BLaER1 (cell line): ENCODE results near the gene CDCA4.
A peak's percentile ranks its signal among the peaks of the same experiment; 100 is the strongest.

Experiments used
- H3K27ac ChIP-seq: shearing (Covaris generic); formaldehyde crosslinking; 2 replicates; pipeline ENCODE4 v1.8.1; 2022
- H3K27me3 ChIP-seq: shearing (Covaris generic); formaldehyde crosslinking; 2 replicates; pipeline ENCODE4 v1.8.1; 2022
- H3K36me3 ChIP-seq: shearing (Covaris generic); formaldehyde crosslinking; 2 replicates; pipeline ENCODE4 v1.8.1; 2022
- H3K4me1 ChIP-seq: shearing (Covaris generic); formaldehyde crosslinking; 2 replicates; pipeline ENCODE4 v1.8.1; 2022
- H3K4me2 ChIP-seq: shearing (Covaris generic); formaldehyde crosslinking; 2 replicates; pipeline ENCODE4 v1.8.1; 2022
- H3K4me3 ChIP-seq: shearing (Covaris generic); formaldehyde crosslinking; 2 replicates; pipeline ENCODE4 v1.8.1; 2022
- H3K9ac ChIP-seq: shearing (Covaris generic); formaldehyde crosslinking; 2 replicates; pipeline ENCODE4 v1.8.1; 2022
- H3K9me3 ChIP-seq: shearing (Covaris generic); formaldehyde crosslinking; 2 replicates; pipeline ENCODE4 v1.8.1; 2022
- H4K20me1 ChIP-seq: shearing (Covaris generic); formaldehyde crosslinking; 2 replicates; pipeline ENCODE4 v1.8.1; 2022
- Cebpa-rat ChIP-seq: shearing (Covaris generic); IDR thresholded peaks from 2 replicates; pipeline ENCODE4 v1.8.1; 2022

The CDCA4 gene

DNA sequence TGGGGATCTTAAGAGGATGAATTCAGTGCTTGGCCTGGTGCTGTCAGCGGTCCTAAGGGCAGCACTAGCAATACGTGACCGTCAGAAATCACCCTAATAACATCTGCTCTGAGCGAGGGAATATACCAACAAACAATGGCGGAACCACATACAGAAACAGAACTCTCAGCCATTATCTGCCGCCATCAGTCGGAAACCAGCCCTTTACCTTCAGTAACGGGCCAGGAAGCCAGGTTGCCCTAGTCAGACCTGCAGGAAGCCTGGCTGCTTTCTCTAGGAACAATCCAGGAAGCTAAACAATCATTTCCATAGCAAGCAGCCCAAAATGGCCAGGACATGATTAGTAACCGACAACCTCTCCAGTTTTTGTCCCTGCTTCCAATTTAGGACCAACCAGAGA, 5.6 kb downstream of the CDCA4 start:
- H3K27me3 ChIP-seq, result no peaks in the 10 kb centered on the region
- TF ChIP-seq Cebpa-rat, result no peak
- peaks cover 91% of the 10 kb centered on the region for H3K4me1 ChIP-seq
- peak overlapping the region; percentile 66 for H3K9ac ChIP-seq
- peaks cover 100% of the 10 kb centered on the region for H4K20me1 ChIP-seq
- H3K4me2 ChIP-seq, result peak overlapping the region; percentile 92
- H3K27ac ChIP-seq, result peak overlapping the region; percentile 59
- no peaks in the 10 kb centered on the region for H3K9me3 ChIP-seq
- H3K36me3 ChIP-seq, result peaks cover 68% of the 10 kb centered on the region
- H3K4me3 ChIP-seq, result no peak overlapping the region

DNA sequence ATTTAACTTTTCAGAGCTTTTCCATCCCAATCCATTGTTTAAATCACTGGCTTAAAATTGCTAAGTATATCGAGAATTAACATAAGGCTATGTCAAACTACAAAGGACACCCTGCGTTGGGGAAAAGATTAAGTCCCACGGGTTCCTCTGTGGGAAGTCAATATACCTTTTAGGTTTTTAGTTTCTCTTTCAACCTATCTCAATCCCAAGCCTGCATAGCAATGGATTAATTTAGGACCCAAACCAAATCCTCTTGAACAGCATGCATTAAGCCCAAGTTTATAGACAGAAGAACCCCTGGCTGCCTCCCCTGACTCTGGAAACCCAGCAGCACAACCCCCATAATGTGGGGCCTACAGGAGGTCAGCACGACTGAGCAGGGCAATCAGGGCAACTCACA, 6.3 kb downstream of the CDCA4 start:
- peak overlapping the region; percentile 49 for H3K9ac ChIP-seq
- H3K4me2 ChIP-seq, result peak overlapping the region; percentile 92
- H3K27me3 ChIP-seq, result no peaks in the 10 kb centered on the region
- no peak for TF ChIP-seq Cebpa-rat
- H3K9me3 ChIP-seq, result no peaks in the 10 kb centered on the region
- H3K4me1 ChIP-seq, result peaks cover 86% of the 10 kb centered on the region
- no peak overlapping the region for H3K4me3 ChIP-seq
- peak overlapping the region; percentile 59 for H3K27ac ChIP-seq
- H3K36me3 ChIP-seq, result peaks cover 74% of the 10 kb centered on the region
- peaks cover 100% of the 10 kb centered on the region for H4K20me1 ChIP-seq

DNA sequence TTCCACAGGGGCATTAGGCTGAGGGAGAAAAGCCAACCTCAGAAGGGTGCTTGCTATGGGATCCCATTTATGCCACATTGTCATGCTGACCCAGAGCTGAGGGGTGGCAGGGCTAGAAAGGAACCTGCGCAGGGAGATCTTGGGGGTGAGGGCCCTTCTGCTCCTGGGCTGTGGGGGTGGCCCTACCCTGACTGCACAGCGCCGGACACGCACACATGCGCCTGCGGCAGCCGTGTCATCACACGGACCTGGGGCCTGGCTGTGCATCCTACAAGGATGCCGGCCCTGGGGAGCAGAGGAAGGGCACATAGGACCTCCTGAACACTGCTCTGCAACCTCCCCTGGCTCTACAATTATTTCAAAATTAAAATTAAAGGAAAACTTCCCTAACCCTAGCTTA, 6.9 kb downstream of the CDCA4 start:
- Histone ChIP-seq H3K4me3 (no peak overlapping the region), H4K20me1 (peaks cover 100% of the 10 kb centered on the region), H3K4me2 (peak overlapping the region; percentile 92), H3K27me3 (no peaks in the 10 kb centered on the region), H3K27ac (no peak overlapping the region), H3K4me1 (peaks cover 80% of the 10 kb centered on the region), H3K9me3 (no peaks in the 10 kb centered on the region), H3K9ac (0 out of 2 replicates have a peak overlapping the region, but pooled peaks have one; percentile 0), H3K36me3 (peaks cover 78% of the 10 kb centered on the region)
- no peak for TF ChIP-seq Cebpa-rat

DNA sequence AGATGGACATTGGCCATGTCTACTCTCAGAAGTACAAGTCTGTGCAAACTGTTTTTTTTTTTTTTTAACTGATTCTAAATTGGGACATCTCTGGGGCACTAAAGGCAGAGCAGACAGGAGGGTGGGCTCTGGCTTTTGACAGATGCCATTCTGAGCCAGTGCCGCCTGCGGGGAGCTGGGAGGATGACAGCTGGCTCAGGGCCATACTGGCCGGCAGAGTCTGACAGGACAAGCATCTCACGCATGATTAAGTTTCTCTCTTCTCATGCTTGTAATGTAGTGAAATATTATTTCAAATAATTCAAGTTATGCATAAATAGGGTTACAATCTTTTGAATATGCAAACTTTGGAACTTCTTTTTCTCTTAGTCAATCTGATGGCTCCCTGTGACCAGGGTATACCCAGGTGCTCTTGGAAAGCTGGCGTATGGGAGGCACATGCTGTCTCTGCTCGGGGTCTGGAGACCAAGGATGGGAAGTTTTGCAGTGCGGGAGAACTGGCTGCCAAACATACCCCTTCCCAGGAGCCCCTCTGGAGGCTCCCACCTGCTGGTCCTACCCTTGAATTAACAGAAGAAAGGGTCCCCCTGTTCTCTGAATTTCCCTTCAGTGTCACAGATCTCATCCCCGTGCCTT, 7.6 kb downstream of the CDCA4 start:
- H3K27me3 ChIP-seq, result no peaks in the 10 kb centered on the region
- H3K4me2 ChIP-seq, result peak overlapping the region; percentile 92
- H3K36me3 ChIP-seq, result peaks cover 84% of the 10 kb centered on the region
- H3K9me3 ChIP-seq, result no peaks in the 10 kb centered on the region
- TF ChIP-seq Cebpa-rat, result no peak
- no peak overlapping the region for H3K4me3 ChIP-seq
- H3K4me1 ChIP-seq, result peaks cover 72% of the 10 kb centered on the region
- no peak overlapping the region for H3K9ac ChIP-seq
- H3K27ac ChIP-seq, result no peak overlapping the region
- peaks cover 100% of the 10 kb centered on the region for H4K20me1 ChIP-seq

DNA sequence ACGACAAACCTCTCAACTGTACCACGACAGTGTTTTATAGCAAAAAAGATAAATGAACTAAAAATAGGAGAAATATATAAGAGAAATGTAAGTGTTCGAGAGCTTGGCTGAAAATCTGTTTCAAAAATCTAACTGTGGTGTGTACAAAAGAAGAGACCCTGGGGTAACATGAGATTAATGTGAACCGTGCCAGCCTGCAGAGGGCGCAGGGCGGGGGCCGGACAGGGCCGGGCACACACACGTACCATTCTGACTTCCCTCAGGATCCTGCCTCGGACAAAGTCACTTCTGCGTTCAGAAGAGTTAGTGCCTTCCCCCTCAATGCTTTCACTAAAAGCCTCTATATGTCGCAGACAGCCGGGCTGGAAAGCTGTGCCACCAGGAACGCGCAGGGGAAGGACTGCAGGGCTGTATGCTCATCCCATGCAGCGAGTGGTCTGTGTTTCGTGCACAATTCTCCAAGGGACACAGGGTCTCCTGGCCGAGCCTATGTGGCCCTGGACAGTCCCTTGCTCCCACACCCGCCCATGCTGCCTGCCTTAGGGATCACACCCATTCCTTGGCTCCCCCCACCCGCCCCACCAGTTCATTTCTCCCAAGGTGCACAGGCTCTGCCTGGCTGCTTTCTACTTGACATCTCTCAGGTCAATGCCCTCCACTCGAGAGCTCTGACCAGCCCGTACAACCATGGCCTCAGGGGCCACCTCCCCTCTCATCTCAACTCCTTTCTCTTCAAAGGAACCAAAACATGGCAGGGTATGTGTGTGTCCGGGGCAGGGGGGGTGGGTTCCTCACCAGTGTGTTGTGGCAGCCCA, 8.5 kb downstream of the CDCA4 start:
- Histone ChIP-seq H4K20me1 (peaks cover 99% of the 10 kb centered on the region), H3K4me2 (peak overlapping the region; percentile 92), H3K27ac (0 out of 2 replicates have a peak overlapping the region, but pooled peaks have one; percentile 4), H3K9ac (no peak overlapping the region), H3K4me3 (no peak overlapping the region), H3K9me3 (no peaks in the 10 kb centered on the region), H3K36me3 (peaks cover 88% of the 10 kb centered on the region), H3K4me1 (peaks cover 63% of the 10 kb centered on the region), H3K27me3 (no peaks in the 10 kb centered on the region)
- no peak for TF ChIP-seq Cebpa-rat

DNA sequence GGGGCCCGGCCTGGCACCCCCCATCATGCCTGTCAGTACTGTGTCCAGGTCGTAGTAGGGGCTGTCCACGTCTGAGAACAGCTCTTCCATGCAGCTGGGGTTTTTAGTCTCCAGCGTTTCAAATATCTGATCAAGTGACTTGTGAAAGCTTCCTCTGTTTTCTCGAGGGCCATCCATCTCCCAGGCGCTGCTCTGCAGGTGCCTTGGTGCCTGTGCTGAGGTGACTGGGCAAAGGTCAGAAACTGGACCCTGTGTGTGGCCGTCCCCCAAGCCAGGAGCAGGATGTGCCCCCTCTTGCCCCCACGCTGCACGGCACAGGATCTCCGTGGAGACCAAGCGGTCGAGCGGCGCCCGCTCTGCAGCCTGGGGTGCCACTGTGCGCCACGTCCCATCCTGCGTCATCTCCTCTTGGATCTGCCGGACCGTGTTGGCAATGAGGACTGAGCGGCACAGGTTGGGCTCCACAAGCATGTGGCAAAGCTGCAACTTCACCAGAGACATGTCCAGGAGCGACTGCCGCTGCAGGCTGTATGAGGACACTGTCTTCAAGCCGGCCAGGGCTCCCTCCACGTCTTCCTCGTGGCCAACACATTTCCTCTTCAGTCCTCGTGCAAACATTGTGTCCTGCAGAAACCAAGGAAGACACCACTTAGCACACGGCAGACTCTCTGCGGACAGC, 9.4 kb downstream of the CDCA4 start:
- H3K4me3 ChIP-seq, result no peak overlapping the region
- no peaks in the 10 kb centered on the region for H3K9me3 ChIP-seq
- H3K9ac ChIP-seq, result no peak overlapping the region
- no peak overlapping the region for H3K4me2 ChIP-seq
- 0 out of 2 replicates have a peak overlapping the region, but pooled peaks have one; percentile 4 for H3K27ac ChIP-seq
- peaks cover 99% of the 10 kb centered on the region for H4K20me1 ChIP-seq
- H3K27me3 ChIP-seq, result no peaks in the 10 kb centered on the region
- peaks cover 88% of the 10 kb centered on the region for H3K36me3 ChIP-seq
- peaks cover 54% of the 10 kb centered on the region for H3K4me1 ChIP-seq
- TF ChIP-seq Cebpa-rat, result no peak

DNA sequence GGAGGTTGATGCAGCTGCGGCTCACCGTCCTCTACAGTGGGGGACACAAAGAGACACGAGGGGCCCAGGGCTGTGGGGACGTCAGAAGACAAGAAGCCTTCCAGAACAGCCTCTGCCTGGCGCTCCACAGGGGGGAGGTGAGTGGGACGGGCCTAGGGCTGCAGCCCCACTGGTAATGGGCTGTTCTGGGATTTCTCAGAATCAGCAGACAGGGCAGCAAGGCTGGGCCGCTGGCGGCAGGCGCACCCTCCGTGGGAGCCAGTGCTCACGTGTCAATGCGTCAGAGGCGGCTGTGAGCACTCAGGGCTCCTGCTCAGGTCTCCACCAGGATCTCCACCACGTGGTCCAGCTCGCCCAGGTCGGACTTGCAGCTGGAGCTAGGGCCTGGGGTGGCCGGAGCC, 10.0 kb downstream of the CDCA4 start:
- peaks cover 49% of the 10 kb centered on the region for H3K4me1 ChIP-seq
- no peak for TF ChIP-seq Cebpa-rat
- H3K4me2 ChIP-seq, result no peak overlapping the region
- H3K9me3 ChIP-seq, result no peaks in the 10 kb centered on the region
- H3K9ac ChIP-seq, result no peak overlapping the region
- no peaks in the 10 kb centered on the region for H3K27me3 ChIP-seq
- peaks cover 88% of the 10 kb centered on the region for H3K36me3 ChIP-seq
- H4K20me1 ChIP-seq, result peaks cover 99% of the 10 kb centered on the region
- H3K4me3 ChIP-seq, result no peak overlapping the region
- no peak overlapping the region for H3K27ac ChIP-seq

DNA sequence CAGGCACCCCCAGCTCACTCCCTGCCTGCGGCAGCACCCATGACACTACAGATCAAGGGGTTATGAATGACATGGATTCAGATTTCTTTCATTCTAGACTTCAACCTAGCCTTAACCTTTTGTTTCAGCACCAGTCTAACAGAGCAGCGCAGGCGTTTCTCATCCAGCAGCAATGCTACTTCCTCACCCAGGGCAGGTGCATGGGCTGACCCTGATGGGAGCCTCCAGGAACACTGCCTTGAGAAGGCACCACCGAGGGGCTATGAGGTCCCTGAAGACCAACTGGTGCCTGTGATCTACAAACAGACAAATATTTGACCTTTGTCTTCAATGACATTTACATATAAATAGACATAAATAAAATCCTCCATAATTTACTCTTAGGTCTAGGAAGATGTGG, 10.8 kb downstream of the CDCA4 start:
- no peak overlapping the region for H3K4me2 ChIP-seq
- peaks cover 99% of the 10 kb centered on the region for H4K20me1 ChIP-seq

DNA sequence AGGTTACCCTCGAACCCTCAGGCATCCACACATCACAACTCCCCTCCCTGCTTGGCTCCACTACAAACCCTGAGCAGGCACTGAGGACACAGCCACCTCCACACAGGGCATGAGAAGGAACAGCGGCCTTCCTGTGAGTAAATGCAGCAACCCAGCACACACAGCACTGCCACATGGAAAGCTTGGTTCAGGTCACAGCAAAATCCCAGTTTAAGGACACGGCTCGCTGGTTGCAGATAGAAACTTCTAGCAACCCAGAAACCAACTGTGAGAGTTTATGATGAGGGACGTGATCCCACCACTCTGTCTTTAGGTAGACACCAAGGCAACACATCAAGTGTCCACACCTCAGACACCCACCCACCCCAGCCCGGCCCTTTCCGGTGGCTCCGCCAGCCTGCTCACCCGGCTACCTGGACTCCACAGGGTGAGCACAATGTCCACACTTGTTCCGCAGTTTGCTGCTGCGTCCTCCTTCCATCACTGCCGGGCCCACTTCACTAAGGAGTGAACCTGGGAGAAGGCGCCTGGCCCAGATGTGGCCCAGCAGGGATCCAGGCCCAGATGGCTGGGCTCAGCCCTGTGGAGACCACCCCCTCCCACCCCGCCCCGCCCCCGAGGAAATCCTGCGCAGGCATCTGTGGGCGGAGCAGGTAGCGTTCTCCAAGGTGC, 13.2 kb downstream of the CDCA4 start:
- Histone ChIP-seq H4K20me1 (peaks cover 75% of the 10 kb centered on the region), H3K9ac (no peak overlapping the region), H3K4me2 (no peak overlapping the region), H3K36me3 (peaks cover 75% of the 10 kb centered on the region), H3K9me3 (no peaks in the 10 kb centered on the region), H3K27me3 (no peaks in the 10 kb centered on the region), H3K27ac (no peak overlapping the region), H3K4me1 (peaks cover 17% of the 10 kb centered on the region), H3K4me3 (no peak overlapping the region)
- no peak for TF ChIP-seq Cebpa-rat

More for the DNA sequence above, 10.8 kb downstream of the CDCA4 start:
- Histone ChIP-seq H3K27me3 (no peaks in the 10 kb centered on the region), H3K36me3 (peaks cover 87% of the 10 kb centered on the region), H3K27ac (no peak overlapping the region), H3K9me3 (no peaks in the 10 kb centered on the region), H3K4me3 (no peak overlapping the region), H3K4me1 (peaks cover 41% of the 10 kb centered on the region), H3K9ac (no peak overlapping the region)
- TF ChIP-seq Cebpa-rat, result no peak
